ENCODE measurements around the gene BEND7.

BEND7 gene

DNA sequence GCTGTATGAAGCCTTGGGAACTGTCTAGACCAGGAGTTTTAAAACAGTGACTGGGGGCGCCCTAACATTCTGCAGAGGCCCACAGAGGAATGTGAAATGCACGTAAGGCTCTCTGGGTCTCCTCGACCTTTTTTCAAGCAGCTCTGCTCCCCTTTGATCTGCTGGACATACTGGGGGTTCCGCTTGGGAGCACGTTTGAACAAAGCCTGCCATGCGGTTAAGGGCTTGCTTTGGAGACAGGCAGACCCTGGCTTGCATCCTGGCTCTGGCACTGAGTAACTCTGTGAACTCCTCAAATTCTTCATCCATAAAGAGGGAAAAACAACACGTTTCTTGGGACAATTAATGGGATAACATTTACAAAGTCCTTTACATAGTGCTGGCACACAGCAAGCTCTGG is 7.8 kb downstream of the BEND7 start:
- DNase-seq (ENCODE audit: low spot score): no peak

GRCh38 chr10:13520194-13520593 is 8.6 kb downstream of the BEND7 start:
- no peak for DNase-seq (ENCODE audit: low spot score)

DNA sequence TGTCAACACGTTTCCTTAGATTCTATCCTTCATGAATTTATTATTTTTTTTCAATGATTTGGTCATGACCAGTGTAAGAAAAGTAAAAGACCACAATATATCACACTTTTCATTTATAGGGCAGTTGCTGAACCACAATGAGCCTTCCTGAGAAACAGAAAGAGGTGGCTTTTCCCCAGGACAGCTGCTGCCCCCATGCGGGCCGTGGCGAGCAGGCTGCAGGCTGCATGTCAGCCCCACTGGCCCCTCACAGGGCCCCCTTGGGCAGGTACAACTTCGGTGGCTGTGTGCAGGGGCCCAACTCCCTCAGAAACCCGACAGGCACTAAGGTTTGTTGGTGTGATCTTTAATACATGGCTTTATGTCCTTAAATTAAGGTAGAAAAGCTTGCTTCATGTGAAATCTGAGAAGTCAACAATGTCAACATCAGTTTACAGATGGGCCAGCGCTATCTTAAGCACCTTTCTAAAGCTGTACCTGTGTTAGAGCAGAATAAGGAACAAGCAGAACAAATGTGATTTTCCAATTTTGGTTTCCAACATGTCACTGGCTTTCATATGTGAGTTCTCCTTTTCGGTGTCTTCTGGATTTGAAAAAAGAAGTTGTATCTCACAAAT is 10.6 kb downstream of the BEND7 start:
- DNase-seq (ENCODE audit: low spot score): no peak

- DNase-seq (ENCODE audit: low spot score): no peak
Observed at GRCh38 chr10:13517675-13518074, 11.1 kb downstream of the BEND7 start.

- DNase-seq (ENCODE audit: low spot score): no peak
Observed at GRCh38 chr10:13516176-13516575, 12.6 kb downstream of the BEND7 start.

DNA sequence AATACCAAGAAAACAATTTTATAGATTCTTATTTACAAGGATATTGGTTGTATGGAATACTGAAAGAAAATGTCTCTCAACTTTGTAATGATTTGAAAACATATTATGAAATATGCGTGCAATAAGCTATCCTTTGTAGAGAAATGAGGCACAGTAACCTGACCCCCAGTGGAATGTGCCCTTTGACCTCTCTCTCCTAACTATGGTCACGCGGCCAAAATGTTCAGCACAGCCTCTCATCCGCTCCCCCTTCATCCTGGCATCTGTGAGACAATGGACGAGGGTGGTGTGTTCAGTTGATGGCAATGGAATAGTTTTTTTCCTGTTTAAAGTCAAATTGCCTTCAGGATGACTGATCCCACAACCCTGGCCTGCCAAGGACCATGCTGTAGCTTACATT is 13.3 kb downstream of the BEND7 start:
- no peak for DNase-seq (ENCODE audit: low spot score)

GRCh38 chr10:13514296-13514695 is 14.5 kb downstream of the BEND7 start:
- DNase-seq (ENCODE audit: low spot score): no peak

DNA sequence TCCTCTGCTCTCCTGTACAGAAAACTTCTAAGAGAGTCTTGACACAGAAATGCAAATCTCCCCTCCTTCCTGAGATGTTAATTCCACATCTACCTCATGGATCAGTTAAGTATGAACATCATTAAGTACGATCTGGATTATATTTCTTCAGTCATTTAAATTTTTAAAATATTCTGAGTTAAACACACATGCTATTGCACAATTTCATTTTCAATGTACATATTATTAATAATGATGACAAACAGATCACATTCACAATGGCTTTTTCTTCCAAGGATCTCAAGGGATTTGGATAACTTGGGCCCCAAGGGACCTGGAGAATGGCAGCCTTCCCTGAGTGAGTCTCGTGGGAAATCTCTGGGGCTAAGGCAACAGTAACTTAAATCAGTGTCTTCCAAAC is 16.2 kb downstream of the BEND7 start:
- no peak for DNase-seq (ENCODE audit: low spot score)

DNA sequence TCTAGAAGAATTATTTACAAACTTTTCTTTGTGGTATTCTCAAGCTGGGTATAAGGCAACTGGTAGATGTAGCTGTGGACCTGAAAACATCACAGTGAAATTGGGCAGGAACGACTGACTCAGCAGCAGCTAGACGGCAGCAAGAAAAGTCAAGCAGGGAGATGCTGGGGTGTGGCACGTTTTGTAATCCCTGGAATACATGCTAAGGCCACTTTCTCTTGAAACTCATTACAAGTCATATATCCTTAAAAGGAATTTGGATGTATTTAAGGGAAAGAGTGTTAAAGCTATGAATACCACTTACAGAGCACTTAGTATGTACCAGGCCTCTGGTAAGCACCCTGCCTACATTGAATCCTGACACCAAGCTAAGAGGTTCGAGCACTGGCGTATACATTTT is 17.4 kb downstream of the BEND7 start:
- no peak for DNase-seq (ENCODE audit: low spot score)

- no peak for DNase-seq (ENCODE audit: low spot score)
Observed at GRCh38 chr10:13505052-13505680, 23.6 kb downstream of the BEND7 start.

DNA sequence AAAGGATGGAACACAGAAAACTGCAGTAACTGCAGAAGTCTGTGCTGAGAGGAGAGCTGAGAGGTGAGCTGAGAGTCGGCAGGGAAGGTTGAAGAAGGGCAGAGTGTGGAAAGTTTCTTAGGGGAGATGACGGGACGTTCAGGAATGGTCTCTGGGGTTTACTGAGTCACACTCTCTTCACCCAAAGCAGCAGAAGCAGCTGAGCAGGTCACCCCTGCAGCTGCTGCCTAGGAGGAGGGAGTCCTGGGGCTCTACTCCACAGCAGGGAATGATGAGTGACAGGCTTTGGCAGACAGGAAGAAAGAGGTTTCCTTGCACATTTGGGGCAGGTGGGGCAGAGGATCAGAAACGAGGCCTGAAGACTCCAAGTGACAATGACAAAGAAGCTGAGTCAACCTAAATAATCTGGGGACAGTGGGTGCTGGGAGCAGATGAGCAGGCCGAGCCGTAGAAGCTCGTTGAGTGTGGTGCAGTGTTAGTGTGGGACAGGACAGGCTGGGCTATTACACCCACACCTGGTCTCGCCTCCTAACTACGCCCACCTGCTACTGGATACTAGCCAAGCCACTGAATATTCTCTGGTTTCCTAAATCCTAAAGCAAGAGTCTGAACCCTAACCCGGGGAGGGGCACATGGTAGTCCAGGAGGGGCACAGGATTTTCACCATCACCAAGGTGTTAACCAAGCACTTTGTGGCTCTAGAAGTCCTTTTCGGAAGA is 24.9 kb downstream of the BEND7 start:
- DNase-seq (ENCODE audit: low spot score): no peak

GRCh38 chr10:13502380-13502779 is 26.4 kb downstream of the BEND7 start:
- no peak for DNase-seq (ENCODE audit: low spot score)

- no peak for DNase-seq (ENCODE audit: low spot score)
Observed at GRCh38 chr10:13500201-13500600, 28.6 kb downstream of the BEND7 start.

DNA sequence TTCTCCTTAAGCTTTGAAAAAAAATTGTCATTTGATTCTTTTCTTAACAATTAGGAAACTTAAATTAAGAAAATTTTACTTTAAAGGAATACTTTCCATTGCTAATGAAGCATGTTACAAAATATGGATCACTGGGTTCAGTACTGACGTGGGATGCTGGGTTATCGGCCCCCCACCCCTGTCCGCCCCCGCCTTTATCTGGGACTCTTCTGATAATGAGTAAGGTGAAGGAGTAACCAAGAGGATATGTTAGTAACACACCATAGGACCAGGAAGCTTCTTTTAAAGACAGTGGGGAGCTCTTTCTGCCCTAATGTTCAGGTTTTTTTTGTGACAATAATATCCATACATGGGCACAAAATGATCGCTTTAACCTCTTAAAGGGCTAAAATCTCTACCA is 29.7 kb downstream of the BEND7 start:
- DNase-seq (ENCODE audit: low spot score): no peak

DNA sequence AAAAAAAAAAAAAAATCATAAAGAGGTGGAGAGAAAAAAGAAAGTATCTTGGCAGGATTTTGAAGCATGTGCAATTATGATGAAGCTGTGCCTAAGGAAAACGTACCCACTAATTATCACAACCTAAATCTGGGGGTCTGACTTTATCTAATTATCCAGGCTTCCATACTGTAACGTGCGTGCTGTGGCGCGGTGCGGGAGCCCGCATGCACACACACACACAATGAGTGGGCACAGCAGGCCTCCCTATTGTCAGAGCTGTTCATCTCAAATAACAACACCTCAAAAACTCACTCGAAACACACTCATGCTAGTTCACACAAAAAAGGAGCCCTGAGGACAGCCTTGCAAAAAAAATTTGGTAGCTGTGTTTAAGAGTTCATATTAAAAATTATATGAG is 31.9 kb downstream of the BEND7 start:
- DNase-seq (ENCODE audit: low spot score): no peak

- no peak for DNase-seq (ENCODE audit: low spot score)
Observed at GRCh38 chr10:13496164-13496563, 32.6 kb downstream of the BEND7 start.

DNA sequence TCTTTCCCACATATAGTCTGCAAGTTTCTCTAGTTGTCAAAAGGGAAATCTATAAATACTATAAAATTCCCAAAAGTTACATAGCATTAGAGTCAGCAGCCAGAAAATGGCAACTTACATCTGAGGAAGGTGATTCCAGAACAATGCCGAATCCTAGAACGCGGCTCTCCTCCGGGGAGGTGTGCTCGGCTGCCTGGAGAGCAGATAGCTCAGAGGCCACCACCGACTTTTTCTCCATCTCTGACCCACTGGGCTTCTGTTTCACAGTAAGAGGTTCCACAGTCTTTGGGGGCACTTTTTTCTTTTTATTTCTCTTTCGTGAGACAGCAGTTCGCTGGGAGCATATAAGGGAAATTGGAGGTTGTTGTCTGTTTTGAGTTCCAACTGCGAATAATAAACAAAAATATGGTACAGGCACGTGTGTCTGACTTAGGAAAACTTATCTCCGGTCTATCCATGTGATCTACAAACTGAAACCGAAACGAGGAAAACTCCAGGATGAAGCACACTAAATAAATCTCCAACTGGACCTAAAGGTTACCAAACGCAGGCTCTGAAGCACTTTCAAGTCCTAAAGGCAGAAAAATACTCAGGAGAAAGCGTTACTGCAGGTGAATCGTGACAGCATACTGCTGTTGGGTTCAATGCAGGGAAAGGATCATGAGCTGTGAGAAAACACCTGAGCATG is 36.2 kb downstream of the BEND7 start:
- DNase-seq (ENCODE audit: low spot score): no peak

DNA sequence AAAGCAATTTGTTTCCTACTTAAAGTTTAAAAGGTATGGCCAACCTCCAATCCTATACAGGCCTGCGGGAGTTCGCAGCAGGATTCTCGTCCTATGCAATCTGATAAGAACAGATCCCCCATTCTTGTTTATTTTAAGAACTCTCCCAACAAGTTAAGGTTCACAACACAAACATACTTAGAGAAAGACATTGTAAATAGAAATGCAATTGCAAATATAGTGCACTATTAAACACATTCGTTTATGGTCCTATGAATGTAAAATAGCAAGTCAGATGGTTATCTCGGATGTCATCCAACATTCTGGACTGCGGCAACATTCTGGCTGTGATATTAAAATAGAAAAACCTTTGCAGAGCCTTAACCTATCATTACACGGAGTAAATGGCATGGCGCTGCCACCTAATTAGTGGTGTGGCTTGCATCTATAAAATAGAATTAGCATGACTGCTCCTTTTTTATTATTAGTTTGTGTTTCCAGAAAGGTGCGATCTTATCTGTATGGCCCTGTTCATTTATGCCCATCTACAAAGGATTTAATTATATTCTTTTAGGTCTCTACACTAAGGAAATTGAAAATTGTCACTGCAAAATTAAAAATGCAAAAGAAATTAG is 37.0 kb downstream of the BEND7 start:
- no peak for DNase-seq (ENCODE audit: low spot score)

- DNase-seq (ENCODE audit: low spot score): no peak
Observed at GRCh38 chr10:13490503-13490902, 38.3 kb downstream of the BEND7 start.

DNA sequence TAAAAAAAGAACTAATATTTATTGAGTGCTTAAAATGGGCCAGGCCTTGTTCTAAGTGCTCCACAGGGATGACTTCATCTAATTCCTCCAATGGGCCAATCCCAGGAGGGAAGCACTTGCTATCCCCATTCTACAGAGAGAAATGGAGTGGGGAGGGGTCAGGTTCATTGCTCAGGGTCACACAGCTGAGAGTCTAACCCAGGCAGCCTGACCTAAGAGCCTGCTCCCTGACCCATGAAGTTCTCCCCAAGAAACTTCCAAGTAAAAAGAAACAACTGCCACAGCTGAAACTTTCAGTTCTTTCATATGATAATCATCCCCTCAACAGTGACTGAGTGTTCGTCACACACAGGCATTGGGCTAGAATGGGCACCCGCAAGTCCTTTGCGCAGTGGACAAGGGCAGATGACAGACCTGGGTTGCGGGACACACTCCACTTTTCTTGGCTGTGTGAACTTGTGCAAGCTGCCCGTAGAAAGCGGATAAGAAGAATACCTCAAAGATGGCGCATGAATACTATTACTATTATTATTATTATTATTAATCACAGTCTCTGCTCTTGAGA is 39.7 kb downstream of the BEND7 start:
- no peak for DNase-seq (ENCODE audit: low spot score)

DNA sequence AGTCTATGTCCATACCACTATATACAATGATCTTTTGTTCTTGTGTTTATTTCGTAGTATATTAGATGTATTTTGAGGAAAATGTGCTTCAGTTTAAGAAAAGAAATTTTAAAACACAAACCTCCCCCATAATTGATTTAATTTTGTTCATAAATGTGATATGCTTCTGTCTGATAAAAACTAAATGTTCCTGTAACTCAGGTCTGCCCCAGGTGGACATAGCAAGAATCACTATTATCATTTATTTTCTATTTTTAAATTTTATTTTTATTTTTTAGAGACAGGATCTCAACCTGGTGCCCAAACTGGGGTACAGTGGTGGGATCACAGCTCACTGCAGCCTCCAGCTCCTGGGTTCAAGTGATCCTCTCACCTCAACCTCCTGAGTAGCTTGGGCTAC is 43.2 kb downstream of the BEND7 start:
- DNase-seq (ENCODE audit: low spot score): no peak

DNA sequence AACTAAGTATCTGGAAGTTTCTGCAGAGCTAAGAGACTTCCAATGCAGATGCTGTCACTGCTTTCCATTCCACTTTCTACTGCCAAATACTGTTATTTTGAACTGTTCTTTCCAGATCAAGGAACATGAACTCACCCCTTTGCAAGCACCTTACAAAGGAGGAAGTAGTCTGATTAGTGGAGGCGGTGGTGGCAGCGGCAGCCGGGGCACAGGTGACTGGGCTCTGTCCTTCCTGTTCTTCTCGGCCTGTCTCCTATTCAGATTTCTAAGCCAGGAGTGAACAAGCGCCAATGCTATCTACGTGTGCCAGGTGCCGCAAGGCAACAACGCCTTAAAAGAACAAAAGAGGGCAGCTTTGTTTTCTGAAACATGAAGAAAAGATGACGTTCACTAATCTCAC is 44.9 kb downstream of the BEND7 start:
- DNase-seq (ENCODE audit: low spot score): no peak
